Glutamatergic neuron (in vitro differentiated cells): Measurements from ENCODE around the gene NLRP3. TPM values are rescaled to one million over a fixed set of nuclear protein-coding genes. Genes with fewer than 3 reads are reported as not detected.

Experiments used
- DNase-seq: peaks from one replicate; pipeline ENCODE4 v3.0.0; 2022
- H3K27ac Mint-ChIP-seq: one replicate; pipeline ENCODE4 v1.8.0; 2020; ENCODE audit warnings: mild to moderate bottlenecking, mixed read lengths, inconsistent platforms; ENCODE audit not compliant: unreplicated experiment
- H3K27me3 Mint-ChIP-seq: one replicate; pipeline ENCODE4 v1.8.0; 2020; ENCODE audit warnings: mild to moderate bottlenecking, moderate library complexity, mixed read lengths, inconsistent platforms; ENCODE audit not compliant: unreplicated experiment
- H3K36me3 Mint-ChIP-seq: one replicate; pipeline ENCODE4 v1.8.0; 2020; ENCODE audit warnings: mild to moderate bottlenecking, mixed read lengths, inconsistent platforms; ENCODE audit not compliant: unreplicated experiment
- H3K4me1 Mint-ChIP-seq: one replicate; pipeline ENCODE4 v1.8.0; 2020; ENCODE audit warnings: mild to moderate bottlenecking, low read depth, mixed read lengths, inconsistent platforms; ENCODE audit not compliant: unreplicated experiment
- H3K4me3 Mint-ChIP-seq: one replicate; pipeline ENCODE4 v1.8.0; 2020; ENCODE audit warnings: mild to moderate bottlenecking, mixed read lengths, inconsistent platforms; ENCODE audit not compliant: unreplicated experiment
- H3K9me3 Mint-ChIP-seq: one replicate; pipeline ENCODE4 v1.8.0; 2020; ENCODE audit warnings: mild to moderate bottlenecking, moderate library complexity, mixed read lengths, inconsistent platforms; ENCODE audit not compliant: unreplicated experiment
- CTCF ChIP-seq: fragments of 200-600 bp; sonication (generic); IDR thresholded peaks from one replicate; pipeline ENCODE4 v1.5.0; 2021; ENCODE audit not compliant: partially characterized antibody, unreplicated experiment
- total RNA-seq: library from RNA; stranded (reverse); fragmentation: NEBNext Ultra II Directional; extraction: Animal tissue kit (Norgen Biotek cat#: 25700); gene quantifications from one replicate; pipeline ENCODE4 v1.2.1, GENCODE V29; 2021; ENCODE audit not compliant: unreplicated experiment

Gene NLRP3
- total RNA-seq, 1 donor from 2014 or later = not detected

DNA sequence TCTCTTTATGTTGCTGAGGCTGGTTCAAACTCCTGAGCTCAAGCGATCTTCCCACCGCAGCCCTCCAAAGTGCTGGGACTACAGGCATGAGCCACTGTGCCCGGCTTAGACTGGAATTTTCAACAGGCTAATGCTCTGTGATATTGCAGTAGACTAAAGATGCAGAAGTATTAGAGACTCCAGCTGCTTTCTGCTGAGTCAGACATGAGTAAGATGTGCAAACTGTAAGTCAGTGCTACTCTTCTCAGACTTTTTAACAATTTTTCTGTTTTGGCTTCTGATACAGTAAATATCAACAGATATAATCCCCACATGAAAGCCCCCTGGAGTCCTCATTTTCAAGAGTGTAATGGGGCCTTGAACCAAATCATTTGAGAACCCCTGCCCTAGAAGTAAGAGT lies 29.3 kb upstream of the NLRP3 start:
- H3K27ac Mint-ChIP-seq = no peak overlapping the region
- TF ChIP-seq CTCF = no peak
- peaks cover 18% of the 10 kb centered on the region for H3K36me3 Mint-ChIP-seq
- H3K4me3 Mint-ChIP-seq = no peak overlapping the region
- H3K27me3 Mint-ChIP-seq = peaks cover 3% of the 10 kb centered on the region
- H3K4me1 Mint-ChIP-seq = peaks cover 3% of the 10 kb centered on the region
- no peak for DNase-seq
- peaks cover 9% of the 10 kb centered on the region for H3K9me3 Mint-ChIP-seq

- H3K27me3 Mint-ChIP-seq = peaks cover 6% of the 10 kb centered on the region
- H3K4me1 Mint-ChIP-seq = peaks cover 3% of the 10 kb centered on the region
- H3K4me3 Mint-ChIP-seq = no peak overlapping the region
- peaks cover 18% of the 10 kb centered on the region for H3K36me3 Mint-ChIP-seq
- no peak for TF ChIP-seq CTCF
- no peak for DNase-seq
- H3K27ac Mint-ChIP-seq = no peak overlapping the region
- H3K9me3 Mint-ChIP-seq = peaks cover 9% of the 10 kb centered on the region
Measured at GRCh38 chr1:247387096-247387495, 28.9 kb upstream of the NLRP3 start.

GRCh38 chr1:247387565-247387964 lies 28.4 kb upstream of the NLRP3 start:
- no peak for TF ChIP-seq CTCF
- H3K36me3 Mint-ChIP-seq = peaks cover 18% of the 10 kb centered on the region
- no peak overlapping the region for H3K27ac Mint-ChIP-seq
- peaks cover 3% of the 10 kb centered on the region for H3K4me1 Mint-ChIP-seq
- no peak overlapping the region for H3K4me3 Mint-ChIP-seq
- peaks cover 9% of the 10 kb centered on the region for H3K9me3 Mint-ChIP-seq
- DNase-seq = no peak
- H3K27me3 Mint-ChIP-seq = peaks cover 6% of the 10 kb centered on the region

DNA sequence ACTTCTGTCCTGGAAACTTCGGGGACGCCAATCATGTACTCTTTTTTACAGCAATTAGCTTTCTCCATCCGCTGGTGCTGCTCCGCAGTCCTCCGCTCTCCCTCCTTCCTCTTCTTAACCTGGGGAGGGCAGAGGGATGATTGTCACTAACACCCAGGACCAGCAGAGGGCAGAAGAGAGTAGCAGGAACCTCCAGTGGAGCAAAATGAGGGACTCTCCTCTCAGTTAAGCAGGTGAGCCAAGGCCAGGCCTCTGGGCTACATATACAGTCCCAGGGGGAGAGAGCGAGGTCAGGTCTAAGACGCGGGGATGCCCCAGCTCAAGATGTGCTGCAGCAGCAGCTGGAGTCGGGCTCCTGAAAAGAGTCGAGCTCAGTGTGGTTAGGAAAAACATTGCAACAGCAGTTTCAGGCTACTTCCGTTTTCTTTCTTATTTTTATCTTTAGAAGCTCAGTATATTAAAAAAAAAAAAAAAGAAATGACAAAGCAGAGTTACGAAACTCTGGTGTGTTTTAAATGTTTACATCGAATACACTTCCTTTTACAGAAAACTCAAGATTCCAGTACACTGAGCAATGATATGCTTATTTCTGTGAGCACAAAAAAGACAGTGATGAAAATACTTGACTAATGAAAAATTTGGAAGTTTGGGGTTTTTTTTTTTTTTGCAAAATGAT lies 25.7 kb upstream of the NLRP3 start:
- peaks cover 1% of the 10 kb centered on the region for H3K9me3 Mint-ChIP-seq
- no peak overlapping the region for H3K27ac Mint-ChIP-seq
- peaks cover 6% of the 10 kb centered on the region for H3K27me3 Mint-ChIP-seq
- H3K4me3 Mint-ChIP-seq = no peak overlapping the region
- no peaks in the 10 kb centered on the region for H3K36me3 Mint-ChIP-seq
- DNase-seq = peak; percentile 76
- peaks cover 3% of the 10 kb centered on the region for H3K4me1 Mint-ChIP-seq
- TF ChIP-seq CTCF = peak; percentile 83

DNA sequence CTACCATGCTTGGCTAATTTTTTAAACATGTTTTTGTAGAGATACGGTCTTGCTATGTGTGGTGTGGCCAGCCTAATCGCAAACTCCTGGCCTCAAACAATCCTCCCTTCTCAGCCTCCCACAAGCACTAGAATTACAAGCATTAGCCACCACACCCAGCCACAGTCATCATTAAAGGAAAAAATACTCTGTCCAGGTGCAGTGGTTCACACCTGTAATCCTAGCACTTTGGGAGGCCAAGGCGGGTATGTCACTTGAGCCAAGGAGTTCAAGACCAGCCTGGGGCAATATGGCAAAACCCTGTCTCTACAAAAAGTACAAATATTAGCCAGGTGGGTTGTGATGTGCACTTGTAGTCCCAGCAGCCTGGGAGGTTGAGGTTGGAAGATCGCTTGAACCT lies 25.0 kb upstream of the NLRP3 start:
- Mint-ChIP-seq H3K36me3 (no peaks in the 10 kb centered on the region), H3K4me1 (peaks cover 3% of the 10 kb centered on the region)

More for the DNA sequence above, 25.0 kb upstream of the NLRP3 start:
- H3K27me3 Mint-ChIP-seq = peaks cover 6% of the 10 kb centered on the region
- no peak for TF ChIP-seq CTCF
- H3K27ac Mint-ChIP-seq = no peak overlapping the region
- peaks cover 1% of the 10 kb centered on the region for H3K9me3 Mint-ChIP-seq
- no peak overlapping the region for H3K4me3 Mint-ChIP-seq
- DNase-seq = no peak
